GM12878 (cell line): ENCODE results near the gene ATP1B1. TPM values are rescaled to one million over a fixed set of nuclear protein-coding genes. Genes with fewer than 3 reads are reported as not detected.
A peak's percentile ranks its signal among the peaks of the same experiment; 100 is the strongest.

ENCODE experiments used
- ATF2 ChIP-seq: IDR thresholded peaks from 2 replicates; pipeline ENCODE4 v1.6.1; 2012; ENCODE audit warnings: low read length, inconsistent platforms
- BCLAF1 ChIP-seq: fragments of 450-650 bp; IDR thresholded peaks from 2 replicates; pipeline ENCODE4 v1.6.1; 2017; ENCODE audit warnings: antibody characterized with exemption, mild to moderate bottlenecking, moderate library complexity
- BRCA1 ChIP-seq: IDR thresholded peaks from 2 replicates; pipeline ENCODE4 v1.6.1; 2011; ENCODE audit warnings: low read depth, low read length, improper control_type of control experiment
- CUX1 ChIP-seq: IDR thresholded peaks from 2 replicates; pipeline ENCODE4 v1.6.1; 2012; ENCODE audit warnings: improper control_type of control experiment, low read depth, low read length; ENCODE audit not compliant: insufficient replicate concordance
- E2F4 ChIP-seq: IDR thresholded peaks from 2 replicates; pipeline ENCODE4 v1.6.1; 2012; ENCODE audit warnings: low read depth, low read length, improper control_type of control experiment
- ETV6 ChIP-seq, 2 experiments: fragments of 450-650 bp in 1 of 2; IDR thresholded peaks in 1 of 2; conservative IDR thresholded peaks in 1 of 2; 2 replicates each; pipeline ENCODE4 v1.6.1; 2014; ENCODE audit warnings: antibody characterized with exemption in 1 of 2, borderline replicate concordance in 1 of 2, low read depth in 1 of 2, mild to moderate bottlenecking in 1 of 2, moderate library complexity in 1 of 2
- MLLT1 ChIP-seq: fragments of 450-650 bp; IDR thresholded peaks from 2 replicates; pipeline ENCODE4 v1.6.1; 2016; ENCODE audit warnings: mild to moderate bottlenecking
- MTA2 ChIP-seq: fragments of 450-650 bp; IDR thresholded peaks from 2 replicates; pipeline ENCODE4 v1.6.1; 2016; ENCODE audit warnings: low read depth, mild to moderate bottlenecking, moderate library complexity
- MXI1 ChIP-seq: fragments of 150-350 bp; IDR thresholded peaks from 2 replicates; pipeline ENCODE4 v1.6.1; 2011; ENCODE audit warnings: low read depth, mild to moderate bottlenecking, inconsistent platforms, low read length, improper control_type of control experiment
- NR2C1 ChIP-seq: fragments of 450-650 bp; IDR thresholded peaks from 2 replicates; pipeline ENCODE4 v1.6.1; 2017; ENCODE audit warnings: antibody characterized with exemption, mild to moderate bottlenecking, moderate library complexity
- NR2C2 ChIP-seq: IDR thresholded peaks from 2 replicates; pipeline ENCODE4 v1.6.1; 2011; ENCODE audit warnings: borderline replicate concordance, low read depth; ENCODE audit not compliant: control insufficient read depth, insufficient read length
- RAD51 ChIP-seq: fragments of 450-650 bp; IDR thresholded peaks from 2 replicates; pipeline ENCODE4 v1.6.1; 2016; ENCODE audit warnings: moderate library complexity, mild to moderate bottlenecking, inconsistent platforms
- SMARCA5 ChIP-seq: fragments of 450-650 bp; IDR thresholded peaks from 2 replicates; pipeline ENCODE4 v1.6.1; 2017; ENCODE audit warnings: mild to moderate bottlenecking
- SP1 ChIP-seq: IDR thresholded peaks from one replicate; pipeline ENCODE4 v1.6.1; 2011; ENCODE audit warnings: low read depth, low read length
- SREBF1 ChIP-seq: IDR thresholded peaks from 2 replicates; pipeline ENCODE4 v1.6.1; 2012; ENCODE audit warnings: mild to moderate bottlenecking, low read length
- TARDBP ChIP-seq: IDR thresholded peaks from 2 replicates; pipeline ENCODE4 v1.6.1; 2016; ENCODE audit warnings: borderline replicate concordance
- polyA plus RNA-seq, 11 experiments: library from polyadenylated mRNA; depleted of rRNA in 4 of 11; unstranded in 6 of 11; stranded (reverse) in 5 of 11; fragments of >200 nt; fragmentation: Nextera tagmentation in 4 of 11; fragmentation: Illumina TruSeq in 1 of 11; extraction: Ambion mirVana in 4 of 11; extraction: Trizol in 1 of 11; gene quantifications; 1 replicate in 1 of 11; 2 replicates in 10 of 11; pipeline versions ENCODE4 v1.2.1 to v1.2.3, GENCODE V29; 2011 to 2016; ENCODE audit warnings: inconsistent platforms in 2 of 11, missing spikeins in 2 of 11, low read depth in 1 of 11
- total RNA-seq, 4 experiments: library from RNA; depleted of rRNA in 3 of 4; stranded (reverse); fragments of >200 nt in 3 of 4; fragmentation: Illumina TruSeq in 1 of 4; extraction: Trizol in 1 of 4; gene quantifications; 2 replicates each; pipeline versions ENCODE4 v1.2.1 to v1.2.3, GENCODE V29; 2013 to 2021

The ATP1B1 gene
- total and polyA plus RNA-seq, 10 of the 15 experiments (the other 5 are each of a cell fraction or from before 2014, with no cell fraction given), result 0.84 to 14.0 (median 1.4) TPM

- TF ChIP-seq MLLT1 (no peak), RAD51 (peak; percentile 37; the same call in 1 of the 2 replicates), SREBF1 (no peak), CUX1 (no peak), ETV6 (conservative IDR thresholded peaks at IDR 0.05 in 1 of 2, IDR thresholded peaks at IDR 0.05 in 1 of 2; ENCODE audit: borderline replicate concordance in 1 of 2, low read depth in 1 of 2) (no peak), ATF2 (no peak), SP1 (no peak), NR2C1 (no peak), NR2C2 (no peak), E2F4 (no peak), SMARCA5 (no peak), TARDBP (no peak), MTA2 (0 out of 2 replicates have a peak, but pooled peaks have one; percentile 29), BCLAF1 (no peak), BRCA1 (no peak), MXI1 (no peak)
These were observed 926 bp upstream of the ATP1B1 start (continued) for GRCh38 chr1:169105434-169106094.
